Activated naive CD8-positive, alpha-beta T cell treated with anti-CD3 and anti-CD28 coated beads for 36 hours (primary cell): ENCODE results near the gene CPLX3. TPM values are rescaled to one million over a fixed set of nuclear protein-coding genes. Genes with fewer than 3 reads are reported as not detected.

ENCODE experiments used
- DNase-seq: peaks from one replicate; pipeline ENCODE4 v3.0.0; 2021
- H3K27ac Mint-ChIP-seq: one replicate; pipeline ENCODE4 v1.8.0; 2022; ENCODE audit warnings: mild to moderate bottlenecking, moderate library complexity, mixed read lengths
- H3K27me3 Mint-ChIP-seq: one replicate; pipeline ENCODE4 v1.8.0; 2022; ENCODE audit warnings: mild to moderate bottlenecking, mixed read lengths
- H3K36me3 Mint-ChIP-seq: one replicate; pipeline ENCODE4 v1.8.0; 2021; ENCODE audit warnings: mild to moderate bottlenecking, mixed read lengths
- H3K4me1 Mint-ChIP-seq: one replicate; pipeline ENCODE4 v1.8.0; 2021; ENCODE audit warnings: mixed read lengths
- H3K4me3 Mint-ChIP-seq: one replicate; pipeline ENCODE4 v1.8.0; 2022; ENCODE audit warnings: mild to moderate bottlenecking, moderate library complexity, mixed read lengths
- H3K9me3 Mint-ChIP-seq: one replicate; pipeline ENCODE4 v1.8.0; 2022; ENCODE audit warnings: mixed read lengths
- total RNA-seq, 2 experiments: library from RNA; stranded (reverse); gene quantifications; one replicate each; pipeline ENCODE4 v1.2.3, GENCODE V29; 2021

CPLX3 gene, protein sequence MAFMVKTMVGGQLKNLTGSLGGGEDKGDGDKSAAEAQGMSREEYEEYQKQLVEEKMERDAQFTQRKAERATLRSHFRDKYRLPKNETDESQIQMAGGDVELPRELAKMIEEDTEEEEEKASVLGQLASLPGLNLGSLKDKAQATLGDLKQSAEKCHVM
- total RNA-seq: under 1 TPM in 1 of 2 experiments, not detected in 1; 0.19 TPM

DNA sequence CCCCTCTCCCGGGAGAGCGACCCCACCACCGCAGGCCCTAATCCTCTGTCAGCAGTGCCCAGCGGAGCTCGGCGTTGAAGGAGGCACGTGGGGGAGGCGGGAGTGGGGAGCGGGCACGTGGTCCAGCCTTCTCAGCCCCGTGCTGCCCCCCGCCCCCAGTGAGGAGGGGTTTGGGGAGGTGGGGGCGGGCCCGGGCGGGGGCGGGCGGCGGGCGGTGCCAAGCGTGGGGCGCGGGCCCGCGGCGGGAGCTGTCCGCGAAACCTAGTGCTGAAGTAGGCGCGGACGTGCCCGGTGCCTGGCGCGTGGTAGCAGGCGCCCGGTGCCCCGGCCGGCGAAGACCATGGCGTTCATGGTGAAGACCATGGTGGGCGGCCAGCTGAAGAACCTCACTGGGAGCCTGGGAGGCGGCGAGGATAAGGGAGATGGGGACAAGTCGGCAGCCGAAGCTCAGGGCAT lies at the start of gene CPLX3:
Gene CPLX3, plus strand, starts transcription at position 264 of the 456 bp plus-strand sequence. Its CDS starts 77 bp downstream, at position 341.
- peak; percentile 54 for DNase-seq
- H3K27ac Mint-ChIP-seq: no peak within 1 kb of the TSS
- H3K4me1 Mint-ChIP-seq: no peaks in the 10 kb centered on the region
- H3K9me3 Mint-ChIP-seq: no peaks in the 10 kb centered on the region
- H3K27me3 Mint-ChIP-seq: peaks cover 36% of the 10 kb centered on the region
- no peak within 1 kb of the TSS for H3K4me3 Mint-ChIP-seq
- no peaks in the 10 kb centered on the region for H3K36me3 Mint-ChIP-seq

DNA sequence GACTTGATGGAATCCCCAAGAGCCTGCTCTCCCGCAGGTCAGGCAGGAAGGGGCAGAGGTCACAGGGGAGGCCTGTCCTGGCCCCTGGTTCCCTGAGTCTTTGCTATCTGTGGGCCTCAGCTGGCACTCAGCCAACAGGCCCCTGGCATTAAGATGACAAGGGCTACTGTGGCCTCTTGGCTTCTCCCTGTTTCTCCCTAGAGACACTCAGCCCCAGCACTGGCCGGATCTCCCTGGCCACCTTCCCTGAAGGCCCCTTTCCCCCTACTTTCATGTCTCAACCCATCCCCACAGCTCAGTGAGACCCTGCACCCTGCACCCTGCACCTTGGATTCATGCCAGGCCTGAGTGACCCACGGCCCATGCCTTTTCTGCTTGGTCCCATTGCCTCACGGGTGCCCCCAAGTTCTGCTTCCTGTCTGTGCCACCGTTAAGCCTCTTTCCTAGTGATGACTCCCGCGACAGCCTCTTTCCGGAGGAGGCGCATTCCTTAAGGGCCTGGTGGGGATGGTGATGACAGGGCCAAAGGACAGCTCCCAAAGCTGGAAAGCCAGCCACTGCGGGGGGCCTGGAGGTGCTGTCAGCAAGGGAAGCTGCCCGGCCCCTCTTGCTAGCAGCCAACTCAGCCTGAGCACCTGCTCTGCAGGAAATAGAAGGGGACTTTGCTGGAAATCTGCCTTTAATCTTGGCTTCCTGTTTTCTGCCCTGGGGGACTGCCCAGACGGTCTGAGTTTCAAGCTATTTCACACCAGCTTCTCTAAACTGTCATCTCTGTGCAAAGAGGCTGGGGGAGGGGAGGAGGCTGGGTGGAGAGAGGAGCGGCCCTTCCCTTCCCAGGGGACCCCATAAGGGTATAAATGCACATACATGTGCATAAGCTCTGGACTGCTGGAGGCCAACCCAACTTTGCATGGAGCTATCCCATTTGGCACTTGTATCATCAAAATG lies 49.3 kb upstream of the CPLX3 start:
- H3K27me3 Mint-ChIP-seq: no peaks in the 10 kb centered on the region
- DNase-seq: peak; percentile 63
- H3K27ac Mint-ChIP-seq: peak overlapping the region; percentile 96
- peaks cover 73% of the 10 kb centered on the region for H3K4me1 Mint-ChIP-seq
- H3K4me3 Mint-ChIP-seq: peak overlapping the region; percentile 79
- peaks cover 20% of the 10 kb centered on the region for H3K36me3 Mint-ChIP-seq
- H3K9me3 Mint-ChIP-seq: peaks cover 1% of the 10 kb centered on the region

DNA sequence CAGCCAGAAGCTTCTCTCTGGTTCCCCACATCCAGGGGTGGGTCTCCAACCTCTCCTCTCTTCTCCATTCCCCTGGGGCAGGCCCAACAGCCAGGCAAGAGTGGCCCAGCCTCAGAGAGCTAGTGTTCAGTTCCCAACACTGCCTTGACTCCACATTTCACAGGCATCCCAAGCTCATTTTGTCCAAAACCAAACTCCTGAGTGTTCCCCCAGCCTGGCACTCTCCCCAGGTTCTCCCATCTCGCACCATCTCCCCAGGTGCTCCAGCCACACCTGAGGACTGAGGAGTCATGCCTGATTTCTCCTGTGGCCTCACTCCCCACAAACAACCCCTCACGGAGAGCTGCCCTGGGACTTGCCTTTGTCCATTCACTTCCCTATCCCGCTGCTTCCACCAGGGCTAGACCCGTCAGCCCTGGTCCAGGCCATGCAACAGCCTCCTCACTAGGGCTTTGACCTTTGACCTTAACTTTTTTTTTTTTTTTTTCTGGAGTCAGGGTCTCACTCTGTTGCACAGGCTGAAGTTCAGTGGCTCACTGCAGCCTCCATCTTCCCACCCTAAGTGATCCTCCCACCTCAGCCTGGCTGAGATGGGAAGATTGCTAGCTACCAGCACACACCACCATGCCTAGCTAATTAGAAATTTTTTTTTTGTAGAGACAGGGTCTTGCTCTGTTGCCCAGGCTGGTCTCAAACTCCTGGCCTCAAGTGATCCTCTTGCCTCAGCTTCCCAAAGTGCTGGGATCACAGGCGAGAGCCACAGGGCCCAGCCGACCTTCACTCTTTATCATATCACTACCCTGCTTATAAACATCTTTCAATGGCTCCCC lies 48.4 kb upstream of the CPLX3 start:
- Mint-ChIP-seq H3K27me3 (no peaks in the 10 kb centered on the region), H3K4me1 (peaks cover 71% of the 10 kb centered on the region), H3K36me3 (peaks cover 25% of the 10 kb centered on the region), H3K9me3 (peaks cover 1% of the 10 kb centered on the region), H3K4me3 (peak overlapping the region; percentile 79), H3K27ac (peak overlapping the region; percentile 96)
- DNase-seq: no peak

DNA sequence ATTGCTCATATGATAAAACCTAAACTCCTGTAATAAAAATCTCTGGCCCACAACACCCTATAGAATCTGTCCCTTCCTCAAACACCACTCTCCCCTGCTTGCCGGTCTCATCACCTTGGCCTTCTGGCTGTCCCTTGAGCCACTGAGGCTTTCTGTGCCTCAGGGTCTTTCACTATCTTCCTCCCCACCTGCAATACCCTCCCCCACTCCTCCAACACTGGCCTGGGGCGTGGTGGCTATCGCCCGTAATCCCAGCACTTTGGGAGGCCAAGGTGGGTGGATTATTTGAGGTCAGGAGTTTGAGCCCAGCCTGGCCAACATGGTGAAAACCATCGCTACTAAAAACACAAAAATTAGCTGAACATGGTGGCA lies 47.8 kb upstream of the CPLX3 start:
- H3K4me3 Mint-ChIP-seq: peak overlapping the region; percentile 79
- H3K36me3 Mint-ChIP-seq: peaks cover 31% of the 10 kb centered on the region
- peaks cover 67% of the 10 kb centered on the region for H3K4me1 Mint-ChIP-seq

DNA sequence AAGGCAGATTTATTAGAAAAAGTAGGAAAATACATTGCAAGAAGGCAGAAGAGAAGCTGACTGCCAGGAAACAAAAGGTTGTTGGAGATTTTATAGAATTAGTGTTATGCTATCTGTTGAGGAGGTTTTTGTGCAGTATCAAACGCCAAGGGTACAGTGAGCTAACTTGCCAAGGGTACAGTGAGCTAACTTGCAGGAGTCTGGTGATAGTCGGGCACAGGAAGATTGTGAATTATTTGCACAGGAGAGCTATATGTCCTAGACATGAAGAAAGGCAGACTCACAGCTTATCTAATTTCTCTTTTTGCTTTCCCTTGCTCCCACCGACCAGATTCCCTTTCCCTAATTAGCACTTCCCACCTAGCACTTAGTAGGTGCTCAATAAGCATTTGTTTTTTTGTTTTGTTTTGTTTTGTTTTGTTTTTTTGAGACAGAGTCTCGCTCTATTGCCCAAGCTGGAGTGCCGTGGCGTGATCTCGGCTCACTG lies 47.2 kb upstream of the CPLX3 start:
- Mint-ChIP-seq H3K27me3 (no peaks in the 10 kb centered on the region), H3K9me3 (peaks cover 1% of the 10 kb centered on the region), H3K36me3 (peaks cover 36% of the 10 kb centered on the region), H3K4me3 (peak overlapping the region; percentile 42), H3K4me1 (peaks cover 61% of the 10 kb centered on the region), H3K27ac (peak overlapping the region; percentile 96)
- no peak for DNase-seq

More for the DNA sequence above, 47.8 kb upstream of the CPLX3 start:
- H3K9me3 Mint-ChIP-seq: peaks cover 1% of the 10 kb centered on the region
- H3K27ac Mint-ChIP-seq: peak overlapping the region; percentile 96
- no peaks in the 10 kb centered on the region for H3K27me3 Mint-ChIP-seq
- no peak for DNase-seq

DNA sequence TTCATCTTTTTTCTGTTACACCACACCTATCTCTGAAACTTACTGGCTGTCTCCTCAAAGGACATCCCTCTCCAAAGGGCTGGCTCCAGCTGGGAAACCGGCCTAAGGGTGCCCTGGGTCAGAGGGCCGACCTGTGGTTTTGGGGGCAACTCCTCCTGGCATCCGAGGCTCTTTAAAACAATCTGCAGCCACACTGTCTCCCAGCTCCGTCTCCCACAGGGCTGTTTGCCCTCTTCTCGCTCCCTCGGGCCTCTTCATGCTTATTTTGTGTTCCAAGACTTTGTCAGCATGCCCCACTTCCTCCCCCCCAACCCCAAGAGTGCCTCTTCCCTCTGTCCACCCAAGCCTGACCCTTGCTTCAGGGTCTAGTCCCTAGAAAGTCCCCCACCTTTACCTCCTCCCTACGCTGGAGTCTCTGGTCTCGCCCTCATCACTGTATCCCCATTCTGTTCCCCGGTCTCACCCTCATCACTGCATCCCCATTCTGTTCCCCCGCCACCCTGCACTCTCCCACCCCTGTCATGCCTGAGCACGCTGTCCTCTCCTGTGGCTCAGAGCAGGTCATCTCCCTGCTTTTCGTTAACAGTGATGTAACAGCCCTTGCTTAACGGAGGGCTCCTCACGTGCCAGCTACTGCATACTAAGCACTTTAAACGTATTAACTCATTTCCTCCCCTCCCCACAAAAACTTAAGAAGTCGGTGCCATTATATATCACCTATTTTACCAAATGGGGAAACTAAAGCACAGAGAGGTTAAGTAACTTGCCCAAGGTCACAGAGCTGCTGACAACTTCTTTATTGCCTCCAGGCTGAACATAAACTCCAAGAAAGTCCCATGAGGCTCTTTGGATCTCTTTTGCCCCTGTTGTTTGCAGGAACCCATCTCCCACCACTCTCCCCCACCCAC lies 45.6 kb upstream of the CPLX3 start:
- H3K27me3 Mint-ChIP-seq: no peaks in the 10 kb centered on the region
- H3K9me3 Mint-ChIP-seq: peaks cover 1% of the 10 kb centered on the region
- H3K4me1 Mint-ChIP-seq: peaks cover 57% of the 10 kb centered on the region
- peak; percentile 48 for DNase-seq
- H3K4me3 Mint-ChIP-seq: peak overlapping the region; percentile 88
- H3K36me3 Mint-ChIP-seq: peaks cover 50% of the 10 kb centered on the region
- peak overlapping the region; percentile 96 for H3K27ac Mint-ChIP-seq

DNA sequence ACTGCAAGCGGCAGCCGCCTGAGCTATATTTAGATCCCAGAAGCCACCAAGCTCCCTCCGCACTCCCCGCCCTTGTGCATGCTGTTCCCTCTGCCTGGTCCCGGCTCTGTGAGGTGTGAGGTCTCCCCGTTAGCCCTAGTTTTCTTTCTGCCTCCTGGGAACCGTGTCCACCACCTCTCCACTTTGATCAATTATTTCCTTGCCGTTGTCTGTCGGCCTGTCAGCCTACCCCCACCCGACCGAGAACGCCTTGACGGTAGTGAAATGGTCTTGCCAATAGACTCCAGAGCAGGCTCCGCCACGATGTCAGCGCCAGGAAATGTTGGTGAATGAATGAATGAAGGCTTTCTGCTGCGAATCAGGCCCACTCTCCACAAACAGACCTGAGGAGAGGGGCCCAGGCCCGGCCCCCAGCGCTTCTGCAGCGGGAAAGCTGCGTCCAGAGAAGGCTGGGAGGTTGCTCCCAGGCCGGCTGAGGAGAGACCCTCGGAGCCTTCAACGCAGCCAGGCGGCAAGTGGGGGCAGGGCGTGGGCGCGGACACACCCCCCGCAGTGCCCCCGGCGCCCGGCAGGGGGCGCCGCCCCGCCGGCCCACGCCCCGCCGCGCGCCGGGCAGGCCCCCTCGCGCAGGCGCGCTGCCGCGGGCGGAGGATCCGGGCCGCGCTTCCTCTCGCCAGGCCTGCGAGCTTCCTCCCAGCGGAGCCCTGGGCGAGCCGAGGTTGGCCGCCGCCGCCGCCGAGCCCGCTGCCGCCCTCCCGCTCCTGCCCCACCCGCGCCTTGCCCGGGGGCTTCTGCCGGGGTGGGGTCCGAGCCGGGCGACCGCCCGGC lies 44.8 kb upstream of the CPLX3 start, which contains the start of gene CSK:
Gene CSK, plus strand, starts transcription at position 650 of the 828 bp plus-strand sequence. CDS start 16,218 bp downstream, outside the sequence.
- Mint-ChIP-seq H3K27ac (peak within 1 kb of the TSS; percentile 99), H3K27me3 (no peaks in the 10 kb centered on the region), H3K4me1 (peaks cover 56% of the 10 kb centered on the region), H3K4me3 (peak within 1 kb of the TSS; percentile 89), H3K36me3 (peaks cover 55% of the 10 kb centered on the region), H3K9me3 (peaks cover 1% of the 10 kb centered on the region)
- peak; percentile 89 for DNase-seq

DNA sequence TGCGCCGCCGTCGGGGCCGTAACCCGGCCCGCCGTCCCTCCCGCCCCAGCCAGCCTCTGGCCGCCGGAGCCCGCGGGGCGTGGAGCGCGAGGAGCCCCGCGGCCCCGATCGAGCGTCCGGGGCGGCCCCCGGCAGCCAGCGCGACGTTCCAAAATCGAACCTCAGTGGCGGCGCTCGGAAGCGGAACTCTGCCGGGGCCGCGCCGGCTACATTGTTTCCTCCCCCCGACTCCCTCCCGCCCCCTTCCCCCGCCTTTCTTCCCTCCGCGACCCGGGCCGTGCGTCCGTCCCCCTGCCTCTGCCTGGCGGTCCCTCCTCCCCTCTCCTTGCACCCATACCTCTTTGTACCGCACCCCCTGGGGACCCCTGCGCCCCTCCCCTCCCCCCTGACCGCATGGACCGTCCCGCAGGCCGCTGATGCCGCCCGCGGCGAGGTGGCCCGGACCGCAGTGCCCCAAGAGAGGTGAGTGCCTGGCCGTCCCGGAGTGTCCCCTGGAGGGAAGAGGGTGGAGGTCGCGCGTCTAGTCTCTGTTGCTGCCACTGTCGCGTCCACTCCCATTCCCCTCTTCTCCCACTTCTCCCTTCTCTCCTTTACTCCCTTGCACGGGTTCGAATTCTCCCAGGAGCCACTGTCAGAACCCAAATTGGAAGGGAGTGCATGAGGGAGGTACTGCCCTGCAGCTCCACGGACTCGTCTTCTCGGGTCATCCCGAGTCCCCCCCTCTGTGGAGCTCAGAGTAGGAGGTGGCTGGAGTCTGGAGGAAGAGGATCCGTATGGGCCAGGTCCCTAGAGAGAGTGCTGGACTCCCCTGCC lies 44.0 kb upstream of the CPLX3 start:
- peaks cover 55% of the 10 kb centered on the region for H3K4me1 Mint-ChIP-seq
- peaks cover 1% of the 10 kb centered on the region for H3K9me3 Mint-ChIP-seq
- H3K27me3 Mint-ChIP-seq: no peaks in the 10 kb centered on the region

DNA sequence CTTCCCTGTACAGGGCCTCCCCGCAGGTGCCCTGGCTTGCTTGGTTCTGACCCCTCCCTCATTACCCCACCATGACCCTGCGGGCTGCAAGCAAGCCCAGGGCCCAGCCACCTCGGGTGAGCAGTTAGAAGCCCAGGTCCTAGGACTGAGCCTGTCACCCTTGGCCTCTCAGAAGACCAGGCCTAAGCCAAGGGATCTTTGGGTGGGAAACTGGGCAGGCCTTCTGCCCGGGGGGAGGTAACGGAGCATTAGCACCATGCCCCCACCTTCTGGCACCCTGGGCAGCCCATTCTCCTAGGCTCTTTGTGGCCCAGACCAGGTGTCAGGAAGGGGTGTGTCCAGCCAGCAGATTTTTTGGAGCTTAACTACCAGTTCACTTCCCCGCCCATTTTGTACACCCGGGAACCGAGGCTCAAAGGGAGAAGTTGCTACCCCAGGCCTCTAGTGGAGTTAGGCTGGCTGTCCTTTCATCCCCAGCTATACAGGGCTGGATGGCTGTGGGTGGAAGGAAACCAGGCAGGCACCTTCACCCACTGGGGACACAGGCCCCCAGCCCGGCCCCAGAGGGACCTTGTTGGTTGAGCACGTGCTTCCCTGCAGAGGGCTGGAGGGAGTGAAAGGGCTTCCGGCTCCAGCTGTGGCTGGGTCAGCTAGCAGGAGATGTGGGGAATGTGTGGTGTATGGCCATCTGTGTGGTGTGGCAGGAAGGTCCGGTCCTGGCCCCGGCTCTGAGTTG lies 43.2 kb upstream of the CPLX3 start:
- Mint-ChIP-seq H3K4me1 (peaks cover 54% of the 10 kb centered on the region), H3K36me3 (peaks cover 57% of the 10 kb centered on the region), H3K9me3 (peaks cover 1% of the 10 kb centered on the region)

More for the DNA sequence above, 44.0 kb upstream of the CPLX3 start:
- Mint-ChIP-seq H3K27ac (peak overlapping the region; percentile 99), H3K36me3 (peaks cover 55% of the 10 kb centered on the region), H3K4me3 (peak overlapping the region; percentile 89)
- peak; percentile 65 for DNase-seq

DNA sequence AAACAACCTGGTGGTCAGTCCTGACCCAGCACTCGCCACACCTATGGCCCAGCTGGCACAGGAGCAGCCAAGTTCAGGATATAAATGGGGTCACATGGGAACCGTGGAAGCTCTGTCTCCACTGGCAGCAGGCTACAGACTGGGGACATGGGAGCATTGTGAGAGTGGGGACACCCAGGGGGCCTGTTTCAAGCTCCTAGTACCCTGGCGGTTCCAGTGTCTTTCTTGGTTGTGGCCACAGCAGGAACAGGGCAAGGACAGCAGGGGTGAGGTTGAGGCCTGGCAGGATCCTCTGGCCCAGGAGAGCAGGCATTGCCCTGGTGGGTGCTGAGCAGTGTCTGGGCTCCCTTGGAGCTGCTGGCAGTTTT lies 42.6 kb upstream of the CPLX3 start:
- H3K4me1 Mint-ChIP-seq: peaks cover 53% of the 10 kb centered on the region
- H3K27me3 Mint-ChIP-seq: no peaks in the 10 kb centered on the region
- DNase-seq: no peak
- H3K36me3 Mint-ChIP-seq: peaks cover 57% of the 10 kb centered on the region
- H3K9me3 Mint-ChIP-seq: peaks cover 1% of the 10 kb centered on the region
- H3K4me3 Mint-ChIP-seq: peak overlapping the region; percentile 89
- peak overlapping the region; percentile 99 for H3K27ac Mint-ChIP-seq

More for the DNA sequence above, 43.2 kb upstream of the CPLX3 start:
- DNase-seq: peak; percentile 55
- H3K27ac Mint-ChIP-seq: peak overlapping the region; percentile 99
- peak overlapping the region; percentile 89 for H3K4me3 Mint-ChIP-seq
- no peaks in the 10 kb centered on the region for H3K27me3 Mint-ChIP-seq

DNA sequence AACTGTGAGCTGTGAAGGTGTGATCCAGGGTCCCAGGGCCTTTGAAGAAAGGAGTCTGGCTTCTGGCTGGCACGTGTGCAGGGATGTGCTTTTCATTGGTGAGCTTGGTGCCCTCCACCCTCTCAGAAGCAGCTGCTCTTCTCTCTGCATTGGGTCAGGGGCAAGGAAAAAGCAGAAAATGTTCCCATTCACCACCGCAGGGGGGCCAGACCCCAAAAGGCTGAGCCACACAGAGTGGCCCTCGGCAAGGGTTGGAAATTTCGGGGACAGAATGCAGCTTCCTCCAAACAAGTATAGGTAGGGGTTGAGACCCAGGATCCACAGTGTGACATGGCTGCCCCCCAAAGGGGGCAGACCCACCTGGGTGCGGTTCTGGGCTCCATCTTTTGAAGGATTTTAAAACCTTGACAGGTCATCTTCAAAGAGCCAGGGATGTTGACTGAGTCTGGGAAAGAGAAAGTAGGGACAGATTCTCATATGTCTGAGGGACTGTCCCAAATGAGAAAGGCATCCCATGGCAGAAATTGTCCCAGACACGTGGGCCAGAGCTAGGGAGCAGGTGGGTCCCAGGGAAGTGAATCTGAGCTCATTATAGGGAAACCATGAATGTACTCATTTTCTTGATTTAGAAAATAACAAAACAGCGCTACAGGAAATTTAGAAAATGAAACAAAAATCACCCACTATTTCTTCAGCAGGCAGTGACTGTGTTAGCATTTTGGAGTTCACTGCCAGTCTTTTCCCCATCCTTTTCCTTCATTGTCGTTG lies 41.8 kb upstream of the CPLX3 start:
- H3K27ac Mint-ChIP-seq: peak overlapping the region; percentile 99
- peaks cover 51% of the 10 kb centered on the region for H3K4me1 Mint-ChIP-seq
- H3K27me3 Mint-ChIP-seq: no peaks in the 10 kb centered on the region
- peaks cover 58% of the 10 kb centered on the region for H3K36me3 Mint-ChIP-seq
- H3K9me3 Mint-ChIP-seq: no peaks in the 10 kb centered on the region
- DNase-seq: no peak
- H3K4me3 Mint-ChIP-seq: peak overlapping the region; percentile 89
